GM18868 (cell line): Measurements from ENCODE around the gene AOAH.

Source experiments
- ATAC-seq: cut with Tn5 transposase; IDR thresholded peaks from one replicate; pipeline ENCODE4 v1.9.1; 2021; ENCODE audit warnings: mild to moderate bottlenecking, moderate library complexity; ENCODE audit not compliant: unreplicated experiment

Gene AOAH

GRCh38 chr7:36638140-36638539 is 86.2 kb downstream of the AOAH start:
- no peak for ATAC-seq

- ATAC-seq = no peak
Measured at GRCh38 chr7:36637417-36637816, 86.9 kb downstream of the AOAH start.

- no peak for ATAC-seq
Measured at GRCh38 chr7:36636126-36636525, 88.2 kb downstream of the AOAH start.

GRCh38 chr7:36635091-36635490 is 89.2 kb downstream of the AOAH start:
- ATAC-seq = no peak

- ATAC-seq = no peak
Measured at GRCh38 chr7:36633377-36633776, 90.9 kb downstream of the AOAH start.

- no peak for ATAC-seq
Measured at GRCh38 chr7:36630112-36630650, 94.1 kb downstream of the AOAH start.

- ATAC-seq = no peak
Measured at GRCh38 chr7:36629351-36629750, 94.9 kb downstream of the AOAH start.

- ATAC-seq = no peak
Measured at GRCh38 chr7:36627836-36628235, 96.5 kb downstream of the AOAH start.

GRCh38 chr7:36626111-36626510 is 98.2 kb downstream of the AOAH start:
- ATAC-seq = no peak

GRCh38 chr7:36625247-36625646 is 99.0 kb downstream of the AOAH start:
- ATAC-seq = no peak

- no peak for ATAC-seq
Measured at GRCh38 chr7:36623247-36623646, 101.0 kb downstream of the AOAH start.

- no peak for ATAC-seq
Measured at GRCh38 chr7:36621396-36621795, 102.9 kb downstream of the AOAH start.

- ATAC-seq = no peak
Measured at GRCh38 chr7:36620166-36620708, 104.1 kb downstream of the AOAH start.

- ATAC-seq = no peak
Measured at GRCh38 chr7:36617408-36617807, 106.9 kb downstream of the AOAH start.

GRCh38 chr7:36615852-36616540 is 108.3 kb downstream of the AOAH start:
- ATAC-seq = no peak

- ATAC-seq = no peak
Measured at GRCh38 chr7:36614959-36615358, 109.3 kb downstream of the AOAH start.

- ATAC-seq = no peak
Measured at GRCh38 chr7:36613031-36613614, 111.2 kb downstream of the AOAH start.

GRCh38 chr7:36611703-36612102 is 112.6 kb downstream of the AOAH start:
- no peak for ATAC-seq

GRCh38 chr7:36607721-36608095 is 116.6 kb downstream of the AOAH start:
- ATAC-seq = no peak

- no peak for ATAC-seq
Measured at GRCh38 chr7:36606976-36607720, 117.1 kb downstream of the AOAH start.

- ATAC-seq = no peak
Measured at GRCh38 chr7:36606153-36606975, 117.9 kb downstream of the AOAH start.
